RPMI7951 (cell line): Measurements from ENCODE around the gene TNNI2. TPM values are rescaled to one million over a fixed set of nuclear protein-coding genes. Genes with fewer than 3 reads are reported as not detected.

Source experiments
- DNase-seq: peaks from one replicate; pipeline ENCODE4 v3.0.0-alpha.2; 2012; ENCODE audit warnings: low read depth
- total RNA-seq: library from RNA; depleted of rRNA; stranded (reverse); fragments of >200 nt; shearing (Covaris generic); gene quantifications from 2 replicates; pipeline ENCODE4 v1.2.3, GENCODE V29; 2014; rRNA removed

Gene TNNI2
- total RNA-seq, 1 experiment from 2014 or later = 0.48 TPM

DNA sequence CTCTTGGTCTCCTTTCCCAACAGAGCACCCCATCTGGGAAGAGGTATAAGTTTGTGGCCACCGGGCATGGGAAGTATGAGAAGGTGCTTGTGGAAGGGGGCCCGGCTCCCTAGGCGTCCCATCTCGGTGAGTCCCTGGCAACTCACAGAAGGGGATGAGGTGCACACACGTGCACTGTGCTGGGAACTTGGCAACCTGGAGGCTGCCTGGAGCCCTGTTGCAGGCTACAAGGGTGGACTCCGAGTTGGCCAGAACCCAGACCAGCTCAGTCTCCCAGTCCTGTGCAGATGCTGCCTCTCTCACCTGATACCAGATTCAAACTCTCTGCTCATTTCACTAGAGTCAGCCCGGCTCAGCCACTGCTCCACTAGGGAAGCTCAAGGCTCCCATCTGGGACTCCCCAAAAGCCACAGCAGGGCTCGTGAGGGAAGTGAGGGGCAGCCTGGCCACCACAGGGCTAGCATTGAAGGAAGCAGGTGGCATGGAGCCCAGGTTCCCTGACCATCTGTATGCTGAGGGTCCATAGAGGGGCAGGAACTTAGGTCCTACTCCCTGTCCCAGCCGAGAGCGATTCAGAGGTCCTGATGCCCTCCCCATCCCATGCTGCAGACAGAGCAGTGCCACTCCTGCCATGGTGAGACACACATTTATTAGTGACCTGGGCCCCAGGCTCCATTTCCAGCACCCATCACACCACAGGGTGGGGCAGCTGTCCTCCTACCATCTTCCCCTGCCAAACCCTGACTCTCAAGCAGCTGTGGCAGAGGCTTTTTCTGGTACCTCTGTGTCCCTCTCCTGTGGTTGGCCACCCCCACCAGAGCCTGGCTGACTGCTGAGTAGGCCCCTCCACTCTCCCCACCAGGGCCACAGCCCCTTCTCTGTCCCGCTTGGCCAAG lies 48.9 kb downstream of the TNNI2 start:
- no peak for DNase-seq

DNA sequence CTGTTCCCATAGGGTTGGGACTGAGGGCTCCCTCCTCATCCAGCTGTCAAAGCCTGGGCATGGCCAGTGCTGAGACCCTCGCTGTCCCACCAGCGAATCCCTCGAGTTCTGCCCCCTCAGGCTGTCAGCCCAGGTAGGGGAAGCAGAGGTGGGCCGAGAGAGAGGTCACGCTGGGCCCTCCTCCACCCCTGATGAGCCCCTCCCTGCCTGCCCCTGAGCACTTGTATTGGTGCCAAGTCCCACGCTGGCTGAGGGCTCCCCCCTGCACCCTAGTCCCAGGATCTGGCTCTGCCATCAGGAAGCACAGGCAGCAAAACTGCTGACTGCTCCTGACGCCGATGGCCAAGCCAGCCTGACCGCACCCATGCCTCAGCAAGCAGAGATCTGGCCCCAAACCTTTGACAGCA lies 49.6 kb downstream of the TNNI2 start:
- no peak for DNase-seq

DNA sequence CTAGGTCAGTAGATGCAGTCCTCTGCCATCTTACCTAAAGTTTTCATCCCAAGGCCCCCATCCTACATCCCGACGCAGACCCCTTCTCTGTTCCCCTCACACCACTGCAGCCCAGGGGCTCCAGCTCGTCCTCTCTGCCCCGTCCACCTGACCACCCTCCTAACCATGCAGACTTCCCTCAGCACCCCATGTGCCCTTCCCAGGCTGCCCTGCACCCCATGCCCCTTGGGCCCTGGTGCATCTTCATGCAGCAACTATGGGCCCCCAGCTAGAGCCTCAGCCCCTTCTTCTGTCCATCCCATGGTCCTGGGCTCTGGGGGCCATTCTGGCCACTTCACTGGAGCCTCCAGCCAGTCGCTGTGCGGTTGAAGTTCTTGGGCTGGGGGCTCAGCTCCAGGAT lies 50.0 kb downstream of the TNNI2 start:
- no peak for DNase-seq

DNA sequence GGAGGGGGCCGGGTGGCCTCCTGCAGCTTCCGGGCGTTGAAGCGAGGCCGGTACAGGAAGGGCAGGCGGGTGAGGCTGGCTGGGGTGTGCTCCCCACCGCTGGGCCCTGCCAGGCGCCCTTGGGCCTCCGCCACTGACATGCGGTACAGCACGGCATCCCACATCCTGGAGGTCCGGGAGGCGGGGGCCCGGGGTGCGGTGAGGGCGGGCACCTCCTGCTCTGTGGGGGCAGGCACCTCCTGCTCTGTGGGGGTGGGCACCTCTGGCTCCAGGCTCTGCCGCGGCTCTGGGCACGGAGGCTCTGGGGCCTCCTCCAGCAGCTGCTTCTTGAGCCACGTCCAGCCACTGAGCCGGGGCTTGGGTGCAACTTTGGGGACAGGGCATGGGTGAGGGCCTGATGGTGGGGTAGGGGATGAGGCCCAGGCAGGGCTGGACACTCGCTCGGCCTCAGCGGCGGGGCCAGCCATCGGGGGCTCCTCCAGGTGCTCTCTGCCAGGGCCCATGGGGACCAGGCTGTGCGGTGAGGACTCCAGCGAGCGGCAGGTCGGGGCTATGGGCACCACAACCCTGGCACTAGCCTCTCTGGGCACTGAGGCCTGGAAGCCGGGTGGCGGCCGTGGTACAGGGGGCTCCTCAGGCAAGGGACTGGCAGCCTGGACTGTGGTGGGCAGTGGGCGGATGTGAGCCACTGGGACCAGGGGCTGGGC lies 50.6 kb downstream of the TNNI2 start:
- peak; percentile 32 for DNase-seq

DNA sequence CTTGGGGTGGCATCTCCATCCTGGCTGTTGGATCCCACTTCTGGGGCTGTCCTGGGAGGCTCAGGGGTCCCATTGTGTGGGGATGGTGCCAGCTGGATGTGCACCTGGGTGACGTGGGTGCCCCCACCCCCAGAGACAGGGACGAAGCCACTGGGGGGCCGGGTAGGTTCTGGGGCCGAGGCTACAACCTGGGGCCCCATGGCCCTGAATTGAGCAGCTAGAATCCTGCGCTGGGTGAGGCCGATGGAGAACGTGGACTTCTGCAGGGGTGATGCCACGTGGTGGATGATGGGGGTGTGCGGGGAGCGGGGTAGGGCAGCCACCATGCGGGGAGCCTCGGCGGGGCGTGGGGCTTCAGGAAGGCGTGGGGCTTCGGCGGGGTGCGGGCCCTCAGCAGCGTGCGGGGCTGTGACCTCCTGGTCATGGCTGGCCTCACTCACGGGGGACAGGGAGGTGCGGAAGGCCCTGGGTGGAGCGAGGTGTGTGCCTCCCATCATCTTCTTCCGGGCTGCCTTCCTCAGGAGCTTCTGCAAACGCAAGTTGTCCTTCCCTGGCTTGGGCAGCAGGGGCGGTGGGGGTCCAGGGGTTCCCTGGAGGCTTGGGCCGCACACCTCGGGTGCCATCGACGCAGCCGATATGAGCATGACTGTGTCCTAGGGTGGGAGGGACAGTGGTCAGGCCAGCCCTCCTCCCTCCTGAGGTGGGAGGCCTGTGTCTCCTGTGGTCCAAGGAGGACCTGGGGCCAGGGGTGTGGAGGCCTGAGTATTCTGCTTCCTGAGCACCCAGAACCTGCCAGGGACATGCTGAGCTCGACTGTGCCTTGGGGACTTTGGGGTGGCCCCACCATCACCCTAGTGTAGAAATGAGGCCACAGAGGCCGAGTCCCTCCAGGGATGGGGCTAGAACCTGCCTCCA lies 51.4 kb downstream of the TNNI2 start:
- no peak for DNase-seq

Other genes starting within 250 kb of the TNNI2 start
- gene KRTAP5-2, start 240.7 kb upstream of the TNNI2 start, total RNA-seq = not detected in 2 replicates
- not detected in 2 replicates for gene KRTAP5-3, start 230.5 kb upstream of the TNNI2 start, total RNA-seq
- gene KRTAP5-4, start 216.8 kb upstream of the TNNI2 start, total RNA-seq = not detected in 2 replicates
- gene KRTAP5-5, start 209.2 kb upstream of the TNNI2 start, total RNA-seq = not detected in 2 replicates
- gene KRTAP5-6, start 141.8 kb upstream of the TNNI2 start, total RNA-seq = not detected in 2 replicates
- 4.3 and 6.6 TPM in 2 replicates for gene IFITM10, start 88.4 kb upstream of the TNNI2 start, total RNA-seq
- gene CTSD, start 75.1 kb upstream of the TNNI2 start, total RNA-seq = 383 and 388 TPM in 2 replicates
- gene SYT8, start 4.0 kb upstream of the TNNI2 start, total RNA-seq = 0.20 TPM in 1 of 2 replicates, not detected in the other
- gene LSP1, start 14.1 kb downstream of the TNNI2 start, total RNA-seq = 2.4 and 3.8 TPM in 2 replicates
- gene PRR33, start 52.9 kb downstream of the TNNI2 start, total RNA-seq = not detected in 2 replicates
- not detected in 2 replicates for gene TNNT3, start 80.7 kb downstream of the TNNI2 start, total RNA-seq
- 123 and 169 TPM in 2 replicates for gene MRPL23, start 108.4 kb downstream of the TNNI2 start, total RNA-seq
- gene H19, start 158.9 kb downstream of the TNNI2 start, total RNA-seq = 0.72 and 1.9 TPM in 2 replicates